GM21515 (cell line): ENCODE data around the gene NTM.

Experiments
- ATAC-seq: cut with Tn5 transposase; IDR thresholded peaks from one replicate; pipeline ENCODE4 v1.9.1; 2021; ENCODE audit not compliant: unreplicated experiment

Gene NTM

GRCh38 chr11:131875611-131876010, 505.2 kb downstream of the NTM start:
- ATAC-seq = no peak

GRCh38 chr11:131877246-131877942, 507.0 kb downstream of the NTM start:
- no peak for ATAC-seq

- no peak for ATAC-seq
Observed at GRCh38 chr11:131880316-131880715, 509.9 kb downstream of the NTM start.

GRCh38 chr11:131880976-131881375, 510.6 kb downstream of the NTM start:
- ATAC-seq = no peak

DNA sequence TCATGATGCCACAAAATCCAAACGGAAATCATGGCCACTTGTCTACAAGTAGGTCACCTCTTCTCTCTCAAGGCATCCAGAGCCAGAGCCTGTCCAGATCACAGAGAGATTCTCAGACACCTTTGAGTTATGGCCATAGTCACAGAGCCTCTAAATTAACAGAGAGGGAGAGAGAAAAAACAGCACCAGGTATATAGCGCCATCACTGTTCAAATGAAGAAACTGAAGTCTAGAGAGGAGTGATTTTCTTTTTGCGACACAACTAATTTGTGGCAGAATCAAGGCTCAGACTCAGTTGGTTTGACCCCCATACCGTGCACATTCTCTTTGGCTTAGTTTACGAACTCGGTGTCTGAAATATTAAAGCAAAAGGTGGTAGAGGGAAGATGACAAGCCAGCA, 512.9 kb downstream of the NTM start:
- ATAC-seq = no peak

DNA sequence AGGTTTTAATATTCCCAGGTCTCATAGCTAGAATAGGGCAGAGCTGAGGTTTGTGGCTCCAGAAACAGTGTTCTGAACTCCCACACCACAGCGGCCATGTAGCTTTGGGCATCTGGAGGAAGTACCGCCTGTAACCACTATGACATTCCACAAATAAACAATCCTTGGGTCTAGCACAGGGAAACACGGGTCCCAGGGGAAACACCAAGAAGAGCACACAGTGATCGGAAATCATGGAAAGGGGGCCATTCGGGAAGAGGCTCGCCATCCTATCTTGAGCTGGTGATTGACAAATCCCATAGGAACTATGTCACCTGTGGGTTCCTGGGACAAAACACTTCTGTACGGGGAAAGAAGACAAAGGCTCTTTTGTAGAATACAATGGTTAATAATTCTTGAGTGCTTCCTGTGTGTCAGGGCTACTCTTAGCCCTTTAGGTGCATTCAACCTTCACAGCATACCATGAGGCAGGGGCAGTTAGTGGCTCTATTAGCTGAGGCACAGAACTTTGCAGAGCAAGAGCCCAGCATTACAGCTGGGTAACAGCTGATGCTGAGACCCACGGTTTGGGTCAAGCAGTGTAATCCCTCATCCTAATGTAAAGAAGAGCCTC, 514.2 kb downstream of the NTM start:
- peak; percentile 55 for ATAC-seq

DNA sequence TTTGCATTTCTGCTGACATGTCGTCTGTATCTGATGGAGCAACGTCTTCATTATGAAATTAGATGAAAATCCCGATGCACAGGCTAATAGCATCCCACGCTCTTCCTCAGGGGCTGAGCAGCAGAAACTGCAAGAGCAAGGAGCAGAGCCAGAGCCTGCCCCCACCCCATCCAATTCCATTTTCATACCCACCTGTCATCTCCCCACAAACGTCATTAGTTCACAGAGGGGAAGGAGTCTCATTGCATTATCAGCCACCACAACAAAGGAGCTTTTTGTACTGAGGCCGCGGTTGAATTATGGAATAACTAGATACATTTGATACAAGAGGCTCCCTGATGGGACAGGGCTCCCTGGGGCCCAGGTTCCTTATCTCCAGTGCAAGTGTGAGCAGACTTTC, 515.0 kb downstream of the NTM start:
- no peak for ATAC-seq

DNA sequence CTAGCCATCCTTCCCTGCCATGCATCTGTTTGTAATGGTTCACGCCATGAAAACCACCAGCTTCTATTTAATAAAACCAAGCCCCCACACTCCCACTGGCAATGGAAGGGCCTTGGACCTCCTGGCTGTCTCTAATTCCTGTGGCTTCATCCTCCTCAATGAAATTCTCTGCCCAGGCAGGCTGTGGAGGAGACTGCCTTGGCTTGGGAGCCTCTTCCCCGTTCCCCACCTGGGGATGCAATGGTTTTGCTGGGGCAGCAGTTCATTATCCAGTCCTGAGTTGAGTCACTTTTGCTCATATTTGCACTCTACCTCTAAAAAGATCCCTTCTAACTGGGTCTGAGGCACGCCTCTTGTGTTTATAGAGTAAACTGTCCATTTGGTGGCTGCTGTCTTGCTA, 515.8 kb downstream of the NTM start:
- no peak for ATAC-seq

- no peak for ATAC-seq
Observed at GRCh38 chr11:131888230-131888855, 517.9 kb downstream of the NTM start.

GRCh38 chr11:131889146-131889577, 518.7 kb downstream of the NTM start:
- no peak for ATAC-seq

GRCh38 chr11:131889760-131890581, 519.6 kb downstream of the NTM start:
- no peak for ATAC-seq

GRCh38 chr11:131893103-131893890, 522.9 kb downstream of the NTM start:
- ATAC-seq = peak; percentile 86

- ATAC-seq = no peak
Observed at GRCh38 chr11:131893988-131894387, 523.6 kb downstream of the NTM start.

- no peak for ATAC-seq
Observed at GRCh38 chr11:131894615-131895544, 524.5 kb downstream of the NTM start.

GRCh38 chr11:131895865-131896264, 525.5 kb downstream of the NTM start:
- no peak for ATAC-seq

GRCh38 chr11:131896978-131897615, 526.7 kb downstream of the NTM start:
- no peak for ATAC-seq

- ATAC-seq = no peak
Observed at GRCh38 chr11:131897956-131898355, 527.5 kb downstream of the NTM start.

GRCh38 chr11:131898949-131899348, 528.5 kb downstream of the NTM start:
- ATAC-seq = no peak

DNA sequence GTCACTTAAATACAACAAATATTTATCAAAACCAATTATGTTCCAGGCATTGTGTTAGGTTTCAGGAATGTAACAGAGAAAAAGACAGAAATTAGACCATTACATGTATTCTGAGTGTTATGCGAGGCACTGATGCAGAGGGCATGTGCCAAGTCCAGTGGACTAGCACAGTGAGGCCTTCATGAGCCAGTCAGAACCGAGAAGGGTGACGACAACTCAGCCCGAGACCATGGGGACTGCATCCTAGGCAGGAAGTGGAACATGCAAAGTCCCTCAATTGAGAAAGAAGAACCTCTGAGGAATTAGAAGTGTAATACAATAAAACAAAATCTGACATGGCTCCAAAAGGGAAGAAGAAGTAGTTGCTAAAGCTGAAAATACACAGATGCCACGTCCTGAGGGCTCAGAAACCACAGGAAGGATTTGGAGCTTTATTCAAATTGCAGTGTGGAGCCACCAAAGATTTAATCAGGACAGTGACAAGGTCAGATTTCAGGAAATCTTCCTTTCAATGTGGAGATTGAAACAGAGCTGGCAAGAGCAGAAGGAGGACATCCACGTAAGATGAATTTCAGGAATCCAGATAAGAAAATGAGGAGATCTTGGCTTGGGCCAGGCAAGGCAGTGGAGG, 529.6 kb downstream of the NTM start:
- ATAC-seq = no peak
